ENCODE data around the gene PANK4.
A peak's percentile ranks its signal among the peaks of the same experiment; 100 is the strongest.
"Not testable (repeated sequence)": the region's sequence is repeated elsewhere in the genome, so short reads cannot be mapped to it uniquely, and the experiment has no call there.

PANK4 gene

GRCh38 chr1:2558861-2559260 is 32.5 kb upstream of the PANK4 start:
- DNase-seq (ENCODE audit: low spot score) = no peak

- no peak for DNase-seq (ENCODE audit: low spot score)
These were observed 32.0 kb upstream of the PANK4 start for GRCh38 chr1:2558420-2558819.

GRCh38 chr1:2557482-2558400 is 31.3 kb upstream of the PANK4 start:
- DNase-seq (ENCODE audit: low spot score) = no peak

- DNase-seq (ENCODE audit: low spot score) = no peak
These were observed 30.5 kb upstream of the PANK4 start for GRCh38 chr1:2556678-2557481.

GRCh38 chr1:2556277-2556677 is 29.9 kb upstream of the PANK4 start, which contains the start of gene TNFRSF14:
Gene TNFRSF14, plus strand, starts transcription at chr1:2556371. Its CDS starts 294 bp downstream, at chr1:2556665.
- peak; percentile 56 for DNase-seq (ENCODE audit: low spot score)

- DNase-seq (ENCODE audit: low spot score) = no peak
These were observed 29.4 kb upstream of the PANK4 start for GRCh38 chr1:2555634-2556276.

GRCh38 chr1:2554621-2555387 is 28.4 kb upstream of the PANK4 start:
- DNase-seq (ENCODE audit: low spot score) = peak; percentile 58

GRCh38 chr1:2553871-2554620 is 27.6 kb upstream of the PANK4 start:
- DNase-seq (ENCODE audit: low spot score) = no peak

GRCh38 chr1:2553076-2553475 is 26.7 kb upstream of the PANK4 start:
- DNase-seq (ENCODE audit: low spot score) = not testable (repeated sequence)

GRCh38 chr1:2552189-2552588 is 25.8 kb upstream of the PANK4 start:
- DNase-seq (ENCODE audit: low spot score) = no peak

- not testable (repeated sequence) for DNase-seq (ENCODE audit: low spot score)
These were observed 25.1 kb upstream of the PANK4 start for GRCh38 chr1:2551544-2551943.

GRCh38 chr1:2550309-2550861 is 24.0 kb upstream of the PANK4 start:
- DNase-seq (ENCODE audit: low spot score) = not testable (repeated sequence)

- not testable (repeated sequence) for DNase-seq (ENCODE audit: low spot score)
These were observed 23.1 kb upstream of the PANK4 start for GRCh38 chr1:2549367-2550029.

GRCh38 chr1:2548068-2548589 is 21.7 kb upstream of the PANK4 start:
- DNase-seq (ENCODE audit: low spot score) = peak; percentile 94

- no peak for DNase-seq (ENCODE audit: low spot score)
These were observed 21.0 kb upstream of the PANK4 start for GRCh38 chr1:2547210-2548067.

GRCh38 chr1:2546515-2547209 is 20.3 kb upstream of the PANK4 start:
- DNase-seq (ENCODE audit: low spot score) = peak; percentile 96

GRCh38 chr1:2545754-2546514 is 19.5 kb upstream of the PANK4 start:
- DNase-seq (ENCODE audit: low spot score) = peak; percentile 99

Measured in HuH-7 (cell line).